SU-DHL-6 (cell line): ENCODE measurements around the gene PTP4A2.
A peak's percentile ranks its signal among the peaks of the same experiment; 100 is the strongest.

Experiments
- H2AFZ ChIP-seq: fragments of 200-600 bp; sonication (generic); 2 replicates; pipeline ENCODE4 v1.6.1; 2014; ENCODE audit warnings: low read depth, mild to moderate bottlenecking, moderate library complexity, mixed read lengths, antibody characterized with exemption, low read length; ENCODE audit not compliant: severe bottlenecking
- H3F3A ChIP-seq: fragments of 200-600 bp; shearing (Covaris generic); 2 replicates; pipeline ENCODE4 v1.6.0; 2016; ENCODE audit warnings: antibody characterized with exemption, mild to moderate bottlenecking; ENCODE audit not compliant: insufficient read depth
- H3K27ac ChIP-seq: fragments of 200-600 bp; sonication (generic); 2 replicates; pipeline ENCODE4 v1.5.1; 2016; ENCODE audit warnings: low read depth, mild to moderate bottlenecking, low read length, moderate library complexity, mixed read lengths
- H3K27me3 ChIP-seq: fragments of 200-600 bp; sonication (generic), shearing (Covaris generic); 2 replicates; pipeline ENCODE4 v1.6.0; 2014; ENCODE audit warnings: mild to moderate bottlenecking, low read length
- H3K36me3 ChIP-seq: fragments of 200-600 bp; sonication (generic); 2 replicates; pipeline ENCODE4 v1.6.1; 2014; ENCODE audit warnings: mild to moderate bottlenecking, low read length, mixed read lengths
- H3K4me2 ChIP-seq: fragments of 300-600, 200-600 bp; shearing (Covaris generic), sonication (generic); 2 replicates; pipeline ENCODE4 v1.6.0; 2014; ENCODE audit warnings: low read length, low read depth, mild to moderate bottlenecking; ENCODE audit not compliant: poor library complexity, severe bottlenecking
- H3K4me3 ChIP-seq: fragments of 200-600 bp; sonication (generic); 2 replicates; pipeline ENCODE4 v1.5.1; 2014; ENCODE audit warnings: antibody characterized with exemption, low read length, mild to moderate bottlenecking, mixed read lengths; ENCODE audit not compliant: insufficient read depth, poor library complexity, severe bottlenecking
- H3K79me2 ChIP-seq: fragments of 200-600 bp; sonication (generic); 2 replicates; pipeline ENCODE4 v1.6.1; 2014; ENCODE audit warnings: mild to moderate bottlenecking, low read length, moderate library complexity; ENCODE audit not compliant: insufficient read depth
- H3K9ac ChIP-seq: fragments of 200-600 bp; sonication (generic); 2 replicates; pipeline ENCODE4 v1.7.0; 2014; ENCODE audit warnings: mild to moderate bottlenecking, low read length
- H3K9me2 ChIP-seq: fragments of 200-600 bp; sonication (generic); replicated peaks from 2 replicates; pipeline ENCODE4 v1.6.1; 2014; ENCODE audit warnings: low read length; ENCODE audit not compliant: insufficient read depth
- H3K9me3 ChIP-seq: fragments of 200-600 bp; sonication (generic); 2 replicates; pipeline ENCODE4 v1.6.1; 2014; ENCODE audit warnings: low read length, mixed read lengths; ENCODE audit not compliant: insufficient read depth
- H4K20me1 ChIP-seq: fragments of 200-600 bp; sonication (generic); 2 replicates; pipeline ENCODE4 v1.6.1; 2014; ENCODE audit warnings: low read depth, mild to moderate bottlenecking, antibody characterized with exemption, low read length, moderate library complexity, mixed read lengths
- CTCF ChIP-seq: fragments of 200-600 bp; sonication (generic); IDR thresholded peaks from one replicate; pipeline ENCODE4 v1.5.1; 2017; ENCODE audit warnings: antibody characterized with exemption, mild to moderate bottlenecking, low read length, moderate library complexity; ENCODE audit not compliant: insufficient read depth, poor library complexity, severe bottlenecking
- EZH2phosphoT487 ChIP-seq: fragments of 200-600 bp; sonication (generic), shearing (Covaris generic); conservative IDR thresholded peaks from 2 replicates; pipeline ENCODE4 v1.6.1; 2018; ENCODE audit warnings: mild to moderate bottlenecking, antibody characterized with exemption, low read length, moderate library complexity, mixed read lengths

Gene PTP4A2

GRCh38 chr1:31877544-31877943, 60.6 kb downstream of the PTP4A2 start:
- H2AFZ ChIP-seq = peak overlapping the region; percentile 42
- H3K27ac ChIP-seq = no peak overlapping the region
- TF ChIP-seq CTCF = no peak
- TF ChIP-seq EZH2phosphoT487 = no peak

GRCh38 chr1:31875636-31876236, 62.4 kb downstream of the PTP4A2 start:
- TF ChIP-seq CTCF (no peak), EZH2phosphoT487 (no peak)
- no peak overlapping the region for H3K4me3 ChIP-seq
- H3K79me2 ChIP-seq = no peaks in the 10 kb centered on the region
- H3K9ac ChIP-seq = no peak overlapping the region
- no peaks in the 10 kb centered on the region for H3K9me2 ChIP-seq
- no peak overlapping the region for H3K27ac ChIP-seq
- no peak overlapping the region for H2AFZ ChIP-seq
- H4K20me1 ChIP-seq = no peaks in the 10 kb centered on the region
- no peak overlapping the region for H3K4me2 ChIP-seq
- no peaks in the 10 kb centered on the region for H3K9me3 ChIP-seq
- H3K27me3 ChIP-seq = no peaks in the 10 kb centered on the region
- H3F3A ChIP-seq = peaks cover 8% of the 10 kb centered on the region
- H3K36me3 ChIP-seq = no peaks in the 10 kb centered on the region

More at GRCh38 chr1:31877544-31877943, 60.6 kb downstream of the PTP4A2 start:
- no peak overlapping the region for H3K4me2 ChIP-seq
- no peaks in the 10 kb centered on the region for H3K9me2 ChIP-seq
- H3K79me2 ChIP-seq = no peaks in the 10 kb centered on the region
- no peaks in the 10 kb centered on the region for H3K9me3 ChIP-seq
- peaks cover 10% of the 10 kb centered on the region for H3F3A ChIP-seq
- H4K20me1 ChIP-seq = no peaks in the 10 kb centered on the region
- no peaks in the 10 kb centered on the region for H3K27me3 ChIP-seq
- H3K4me3 ChIP-seq = no peak overlapping the region
- no peak overlapping the region for H3K9ac ChIP-seq
- no peaks in the 10 kb centered on the region for H3K36me3 ChIP-seq

GRCh38 chr1:31874942-31875341, 63.2 kb downstream of the PTP4A2 start:
- Histone ChIP-seq H3K4me2 (no peak overlapping the region), H3K9ac (no peak overlapping the region), H3F3A (no peaks in the 10 kb centered on the region), H3K79me2 (no peaks in the 10 kb centered on the region), H3K27me3 (no peaks in the 10 kb centered on the region), H3K4me3 (no peak overlapping the region), H3K9me2 (no peaks in the 10 kb centered on the region), H4K20me1 (no peaks in the 10 kb centered on the region), H3K36me3 (no peaks in the 10 kb centered on the region), H3K27ac (no peak overlapping the region), H2AFZ (no peak overlapping the region), H3K9me3 (no peaks in the 10 kb centered on the region)
- TF ChIP-seq EZH2phosphoT487 (no peak), CTCF (no peak)
